Mesendoderm (in vitro differentiated cells): ENCODE results near the gene ADGRV1.

ENCODE experiments used
- DNase-seq: peaks from one replicate; pipeline ENCODE4 v3.0.0; 2013
- H2AK5ac ChIP-seq: 2 replicates; pipeline ENCODE4 v1.6.1; 2013; ENCODE audit warnings: low read length, inconsistent platforms
- H2BK120ac ChIP-seq: 2 replicates; pipeline ENCODE4 v1.6.1; 2013; ENCODE audit warnings: low read depth, mild to moderate bottlenecking, low read length, moderate library complexity, mixed read lengths
- H2BK15ac ChIP-seq: replicated peaks from 2 replicates; pipeline ENCODE4 v1.6.1; 2013; ENCODE audit warnings: low read depth, mild to moderate bottlenecking, moderate library complexity
- H2BK5ac ChIP-seq: 2 replicates; pipeline ENCODE4 v1.6.1; 2013; ENCODE audit warnings: low read length, inconsistent platforms
- H3K18ac ChIP-seq: 2 replicates; pipeline ENCODE4 v1.6.1; 2013; ENCODE audit warnings: mild to moderate bottlenecking, low read length, mixed read lengths
- H3K23ac ChIP-seq: one replicate; pipeline ENCODE4 v1.6.1; 2013; ENCODE audit warnings: low read length
- H3K27ac ChIP-seq: 2 replicates; pipeline ENCODE4 v1.5.1; 2013; ENCODE audit warnings: low read depth, mild to moderate bottlenecking, inconsistent platforms, low read length, moderate library complexity
- H3K27me3 ChIP-seq: 2 replicates; pipeline ENCODE4 v1.6.1; 2013; ENCODE audit warnings: low read length, control low read depth, mild to moderate bottlenecking, inconsistent platforms; ENCODE audit not compliant: insufficient read depth, poor library complexity
- H3K36me3 ChIP-seq: 2 replicates; pipeline ENCODE4 v1.6.1; 2013; ENCODE audit warnings: low read length, inconsistent platforms; ENCODE audit not compliant: control insufficient read depth, insufficient read depth
- H3K4ac ChIP-seq: one replicate; pipeline ENCODE4 v1.6.1; 2013; ENCODE audit warnings: low read depth, mild to moderate bottlenecking, low read length, moderate library complexity
- H3K4me1 ChIP-seq: 2 replicates; pipeline ENCODE4 v1.6.1; 2013; ENCODE audit warnings: low read depth, low read length, inconsistent platforms; ENCODE audit not compliant: control insufficient read depth
- H3K4me2 ChIP-seq: 2 replicates; pipeline ENCODE4 v1.6.1; 2013; ENCODE audit warnings: low read length
- H3K4me3 ChIP-seq: 2 replicates; pipeline ENCODE4 v1.5.1; 2013; ENCODE audit warnings: mild to moderate bottlenecking, low read length
- H3K56ac ChIP-seq: one replicate; pipeline ENCODE4 v1.6.1; 2013; ENCODE audit warnings: low read length
- H3K79me1 ChIP-seq: 2 replicates; pipeline ENCODE4 v1.6.1; 2013; ENCODE audit warnings: low read length, inconsistent platforms
- H3K79me2 ChIP-seq: 2 replicates; pipeline ENCODE4 v1.6.1; 2013; ENCODE audit warnings: mild to moderate bottlenecking, low read length; ENCODE audit not compliant: control insufficient read depth, insufficient read depth
- H3K9ac ChIP-seq: 2 replicates; pipeline ENCODE4 v1.6.1; 2013; ENCODE audit warnings: low read length, inconsistent platforms
- H4K5ac ChIP-seq: one replicate; pipeline ENCODE4 v1.6.1; 2013; ENCODE audit warnings: low read length
- H4K8ac ChIP-seq: one replicate; pipeline ENCODE4 v1.6.1; 2013; ENCODE audit warnings: low read depth, mild to moderate bottlenecking, control low read depth, low read length, moderate library complexity
- WGBS: extraction: QIAGEN DNeasy Blood & Tissue Kit; methylation state at CpG from one replicate; pipeline ENCODE4 v1.1.7; 2013; ENCODE audit warnings: low lambda C conversion rate, missing lambda C conversion rate; ENCODE audit not compliant: insufficient coverage; ENCODE audit errors: extremely low coverage; 5-methylcytosine and 5-hydroxymethylcytosine counted together

The ADGRV1 gene

DNA sequence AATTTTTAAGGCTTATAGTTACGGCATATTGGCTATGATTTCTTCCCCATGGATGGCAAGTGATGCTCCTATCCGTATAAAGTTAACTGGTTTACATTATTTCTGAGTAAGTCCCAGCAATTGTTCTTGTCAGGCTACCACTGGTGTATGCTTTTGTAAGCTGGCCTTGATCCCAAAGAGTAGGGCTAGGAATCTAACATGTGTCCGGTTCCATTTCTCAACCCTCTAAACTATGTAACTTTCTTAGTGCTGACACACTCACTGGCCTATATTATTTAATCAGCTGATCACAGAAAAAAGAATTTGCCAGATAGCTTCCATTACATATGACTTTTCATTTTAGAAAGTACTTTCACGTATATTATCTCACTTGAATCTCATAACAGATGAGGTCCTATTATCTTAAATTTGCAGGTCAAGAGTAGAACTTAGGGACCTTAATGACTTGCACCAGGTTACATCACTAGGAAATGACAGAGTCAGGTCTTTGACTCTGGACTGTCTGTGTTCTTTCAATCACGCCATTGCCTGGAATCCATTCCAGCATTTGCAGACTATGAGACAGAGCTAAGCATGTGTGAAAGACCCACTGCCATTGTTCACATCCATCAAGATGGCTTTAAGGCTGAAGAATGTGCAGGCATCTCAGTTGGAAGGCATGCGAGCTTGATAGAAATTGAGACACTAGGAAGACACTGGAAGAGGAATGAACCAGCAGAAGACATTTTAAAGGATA, 461.6 kb downstream of the ADGRV1 start:
- Histone ChIP-seq H3K56ac (no peak overlapping the region), H2AK5ac (no peak overlapping the region), H2BK15ac (no peak overlapping the region), H3K4ac (no peak overlapping the region), H3K27ac (no peak overlapping the region), H2BK120ac (no peak overlapping the region), H4K8ac (no peak overlapping the region), H3K4me3 (no peak overlapping the region), H3K9ac (no peak overlapping the region), H3K18ac (peak overlapping the region; percentile 76), H3K23ac (no peak overlapping the region), H3K36me3 (no peaks in the 10 kb centered on the region), H3K27me3 (no peaks in the 10 kb centered on the region), H2BK5ac (peak overlapping the region; percentile 39), H3K4me2 (no peak overlapping the region), H3K79me2 (no peaks in the 10 kb centered on the region), H3K79me1 (no peaks in the 10 kb centered on the region), H3K4me1 (peaks cover 8% of the 10 kb centered on the region), H4K5ac (no peak overlapping the region)
- peak; percentile 89 for DNase-seq
- WGBS = no CpG with 5 or more reads among the region's 6 CpGs

DNA sequence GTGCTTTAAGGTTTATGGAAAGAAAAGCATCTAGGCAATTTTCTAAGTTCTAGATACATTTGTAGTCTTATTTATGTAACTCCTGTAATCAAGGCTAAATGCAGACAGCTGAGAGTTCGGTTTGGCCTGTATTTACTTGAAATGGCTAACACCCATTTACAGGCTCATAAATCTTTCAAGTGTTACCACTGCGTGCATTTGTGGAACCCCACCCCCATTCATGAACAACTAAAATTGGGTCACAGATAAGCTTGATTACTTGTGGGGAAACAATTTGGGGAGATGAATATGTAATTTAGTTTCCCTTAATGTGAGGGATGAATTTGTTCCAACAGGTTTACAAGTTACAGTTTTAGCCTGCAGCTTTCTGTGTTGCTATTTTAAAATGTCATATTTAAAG, 463.9 kb downstream of the ADGRV1 start:
- WGBS = no CpG with 5 or more reads among the region's 2 CpGs
- no peak overlapping the region for H2AK5ac ChIP-seq
- H2BK5ac ChIP-seq = no peak overlapping the region
- H3K18ac ChIP-seq = peak overlapping the region; percentile 87
- H3K56ac ChIP-seq = no peak overlapping the region
- H3K9ac ChIP-seq = no peak overlapping the region
- H3K79me2 ChIP-seq = no peaks in the 10 kb centered on the region
- no peaks in the 10 kb centered on the region for H3K79me1 ChIP-seq
- no peak for DNase-seq
- no peak overlapping the region for H3K23ac ChIP-seq
- H4K8ac ChIP-seq = peak overlapping the region; percentile 13
- H2BK15ac ChIP-seq = peak overlapping the region; percentile 19
- H3K27ac ChIP-seq = no peak overlapping the region
- H4K5ac ChIP-seq = no peak overlapping the region
- no peak overlapping the region for H2BK120ac ChIP-seq
- H3K4ac ChIP-seq = no peak overlapping the region
- no peak overlapping the region for H3K4me2 ChIP-seq
- H3K36me3 ChIP-seq = no peaks in the 10 kb centered on the region
- H3K4me3 ChIP-seq = no peak overlapping the region
- H3K4me1 ChIP-seq = peaks cover 12% of the 10 kb centered on the region
- no peaks in the 10 kb centered on the region for H3K27me3 ChIP-seq

DNA sequence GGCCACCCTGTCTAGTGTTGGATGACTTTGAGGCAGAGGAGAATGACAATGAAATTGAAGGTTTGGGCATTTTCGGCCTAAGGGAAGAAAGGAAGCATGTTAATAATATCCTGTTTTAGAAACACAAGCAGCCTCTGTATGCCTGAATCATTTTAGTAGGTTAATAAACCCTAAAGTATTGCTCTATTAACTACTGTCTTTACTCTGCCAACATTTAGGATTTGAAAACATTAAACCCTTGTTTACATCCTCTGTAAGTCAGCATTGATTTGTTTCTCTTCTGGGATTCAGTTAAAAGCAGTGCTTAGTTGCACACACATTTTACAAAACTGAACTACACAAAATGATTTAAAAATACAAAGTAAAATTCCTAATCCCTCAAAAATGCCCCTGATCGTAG, 465.6 kb downstream of the ADGRV1 start:
- H3K4me1 ChIP-seq = peaks cover 12% of the 10 kb centered on the region
- H3K18ac ChIP-seq = no peak overlapping the region
- no peaks in the 10 kb centered on the region for H3K27me3 ChIP-seq
- no peak overlapping the region for H2BK15ac ChIP-seq
- no peak overlapping the region for H3K23ac ChIP-seq
- H3K9ac ChIP-seq = no peak overlapping the region
- no peak overlapping the region for H4K8ac ChIP-seq
- H3K79me1 ChIP-seq = no peaks in the 10 kb centered on the region
- no peak overlapping the region for H3K27ac ChIP-seq
- no peak overlapping the region for H3K4me3 ChIP-seq
- no peak overlapping the region for H3K56ac ChIP-seq
- H2BK120ac ChIP-seq = no peak overlapping the region
- H2AK5ac ChIP-seq = no peak overlapping the region
- H4K5ac ChIP-seq = no peak overlapping the region
- peak; percentile 11 for DNase-seq
- no peak overlapping the region for H3K4me2 ChIP-seq
- no peak overlapping the region for H2BK5ac ChIP-seq
- no peaks in the 10 kb centered on the region for H3K36me3 ChIP-seq
- no peaks in the 10 kb centered on the region for H3K79me2 ChIP-seq
- H3K4ac ChIP-seq = no peak overlapping the region
- WGBS = no CpG with 5 or more reads among the region's 2 CpGs

GRCh38 chr5:91024727-91025126, 466.1 kb downstream of the ADGRV1 start:
- H3K27ac ChIP-seq = no peak overlapping the region
- no peak overlapping the region for H2BK120ac ChIP-seq
- H3K9ac ChIP-seq = no peak overlapping the region
- no peak overlapping the region for H3K4me2 ChIP-seq
- no peaks in the 10 kb centered on the region for H3K36me3 ChIP-seq
- H4K8ac ChIP-seq = no peak overlapping the region
- no peak overlapping the region for H3K56ac ChIP-seq
- H3K4me1 ChIP-seq = peaks cover 12% of the 10 kb centered on the region
- H2BK15ac ChIP-seq = peak overlapping the region; percentile 19
- H3K27me3 ChIP-seq = no peaks in the 10 kb centered on the region
- no CpG with 5 or more reads among the region's 6 CpGs for WGBS
- DNase-seq = no peak
- no peak overlapping the region for H2AK5ac ChIP-seq
- H3K4me3 ChIP-seq = no peak overlapping the region
- no peak overlapping the region for H3K23ac ChIP-seq
- H3K4ac ChIP-seq = peak overlapping the region; percentile 55
- H2BK5ac ChIP-seq = no peak overlapping the region
- H3K79me1 ChIP-seq = no peaks in the 10 kb centered on the region
- no peaks in the 10 kb centered on the region for H3K79me2 ChIP-seq
- no peak overlapping the region for H4K5ac ChIP-seq
- no peak overlapping the region for H3K18ac ChIP-seq

GRCh38 chr5:91025449-91025848, 466.9 kb downstream of the ADGRV1 start:
- H3K56ac ChIP-seq = no peak overlapping the region
- no peaks in the 10 kb centered on the region for H3K27me3 ChIP-seq
- H3K23ac ChIP-seq = no peak overlapping the region
- H2AK5ac ChIP-seq = no peak overlapping the region
- H3K4ac ChIP-seq = no peak overlapping the region
- H3K79me2 ChIP-seq = no peaks in the 10 kb centered on the region
- H3K27ac ChIP-seq = no peak overlapping the region
- H4K5ac ChIP-seq = no peak overlapping the region
- no peak overlapping the region for H3K9ac ChIP-seq
- DNase-seq = no peak
- H2BK15ac ChIP-seq = no peak overlapping the region
- H4K8ac ChIP-seq = peak overlapping the region; percentile 76
- H3K18ac ChIP-seq = no peak overlapping the region
- no peaks in the 10 kb centered on the region for H3K36me3 ChIP-seq
- peaks cover 11% of the 10 kb centered on the region for H3K4me1 ChIP-seq
- no peak overlapping the region for H2BK120ac ChIP-seq
- H3K4me2 ChIP-seq = no peak overlapping the region
- no CpG with 5 or more reads among the region's 3 CpGs for WGBS
- no peaks in the 10 kb centered on the region for H3K79me1 ChIP-seq
- no peak overlapping the region for H3K4me3 ChIP-seq
- no peak overlapping the region for H2BK5ac ChIP-seq

DNA sequence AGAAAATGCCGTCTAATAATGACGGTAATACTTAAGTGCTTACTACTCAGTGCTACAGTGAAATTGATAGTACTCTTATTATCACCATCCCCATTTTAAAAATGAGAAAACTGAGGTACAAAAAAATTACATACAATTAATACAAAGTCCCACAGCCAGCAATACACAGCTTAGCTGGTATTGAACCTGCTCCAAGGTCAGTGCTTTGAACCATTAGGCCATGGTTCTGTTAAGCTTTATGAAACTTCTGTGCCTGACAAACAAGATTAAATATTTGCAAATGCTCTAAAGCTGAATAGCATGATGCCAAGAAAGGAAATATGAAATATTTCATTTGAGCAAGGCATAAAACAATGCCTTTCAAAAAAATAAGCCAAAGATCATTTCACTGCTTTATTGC, 467.4 kb downstream of the ADGRV1 start:
- H3K27ac ChIP-seq = no peak overlapping the region
- H3K4me3 ChIP-seq = no peak overlapping the region
- no peak overlapping the region for H2BK5ac ChIP-seq
- H3K27me3 ChIP-seq = no peaks in the 10 kb centered on the region
- H3K18ac ChIP-seq = no peak overlapping the region
- H2BK15ac ChIP-seq = no peak overlapping the region
- no peak overlapping the region for H3K23ac ChIP-seq
- DNase-seq = no peak
- WGBS = no CpG with 5 or more reads among the region's 2 CpGs
- H2BK120ac ChIP-seq = no peak overlapping the region
- peak overlapping the region; percentile 76 for H4K8ac ChIP-seq
- peaks cover 9% of the 10 kb centered on the region for H3K4me1 ChIP-seq
- H3K36me3 ChIP-seq = no peaks in the 10 kb centered on the region
- no peaks in the 10 kb centered on the region for H3K79me2 ChIP-seq
- H3K79me1 ChIP-seq = no peaks in the 10 kb centered on the region
- no peak overlapping the region for H3K4me2 ChIP-seq
- H3K56ac ChIP-seq = no peak overlapping the region
- H2AK5ac ChIP-seq = no peak overlapping the region
- H4K5ac ChIP-seq = no peak overlapping the region
- H3K9ac ChIP-seq = no peak overlapping the region
- H3K4ac ChIP-seq = no peak overlapping the region
